B cell (primary cell): ENCODE data around the gene KMT2D. TPM values are rescaled to one million over a fixed set of nuclear protein-coding genes. Genes with fewer than 3 reads are reported as not detected.

Experiments
- ATAC-seq: fragments of 200-7000 bp; cut with Tn5 transposase; one replicate; pipeline ENCODE4 v1.10.0; 2021; ENCODE audit warnings: low read depth, mild to moderate bottlenecking, moderate number of reproducible peaks, moderate library complexity
- CTCF ChIA-PET: fragments of 350-600 bp; sonication (Branson Sonifier 250); formaldehyde crosslinking; loops from one replicate; lab custom pipeline; 2021; ENCODE audit warnings: antibody characterized with exemption, inconsistent platforms; lab: Charles Lee
- POLR2A ChIA-PET: fragments of 350-600 bp; sonication (Branson Sonifier 250); formaldehyde crosslinking; loops from one replicate; lab custom pipeline; 2021; ENCODE audit warnings: antibody characterized with exemption; lab: Charles Lee
- DNase-seq: peaks from one replicate; pipeline ENCODE4 v3.0.0; 2013
- H2AFZ ChIP-seq: 2 replicates; pipeline ENCODE4 v1.6.1; 2012; ENCODE audit warnings: mild to moderate bottlenecking, low read depth, low read length; ENCODE audit not compliant: insufficient read depth, poor library complexity, severe bottlenecking
- H3K27ac ChIP-seq, 2 donors: 1 replicate in 1 of 2; 2 replicates in 1 of 2; pipeline ENCODE4 v1.5.1; 2012 to 2013; ENCODE audit warnings: low read length in 2 of 2, mild to moderate bottlenecking in 2 of 2, moderate library complexity in 1 of 2
- H3K27me3 ChIP-seq, 4 experiments: fragments of 200-600 bp in 1 of 4; sonication (generic) in 1 of 4; replicated peaks in 1 of 4; 1 replicate in 2 of 4; 2 replicates in 2 of 4; pipeline versions ENCODE4 v1.6.1 to v1.7.0; 2013 to 2016; ENCODE audit warnings: low read length in 3 of 4, mild to moderate bottlenecking in 2 of 4, mixed read lengths in 1 of 4, moderate library complexity in 1 of 4; ENCODE audit not compliant: insufficient read depth in 4 of 4, control insufficient read depth in 3 of 4; ENCODE audit errors: control extremely low read depth in 1 of 4
- H3K36me3 ChIP-seq, 2 experiments: replicated peaks in 1 of 2; 1 replicate in 1 of 2; 2 replicates in 1 of 2; pipeline versions ENCODE4 v1.6.1 to v1.7.1; 2013; ENCODE audit warnings: low read length in 1 of 2; ENCODE audit not compliant: insufficient read depth in 2 of 2, control insufficient read depth in 1 of 2; ENCODE audit errors: control extremely low read depth in 1 of 2, extremely low read depth in 1 of 2
- H3K4me1 ChIP-seq, 2 donors: fragments of 200-600 bp in 1 of 2; sonication (generic) in 1 of 2; 1 replicate in 1 of 2; 2 replicates in 1 of 2; pipeline versions ENCODE4 v1.5.1 to v1.6.1; 2013 to 2017; ENCODE audit warnings: low read length in 2 of 2; ENCODE audit not compliant: control insufficient read depth in 2 of 2, insufficient read depth in 2 of 2
- H3K4me2 ChIP-seq: replicated peaks from 2 replicates; pipeline ENCODE3; 2012; ENCODE audit warnings: mild to moderate bottlenecking, low read depth, low read length; ENCODE audit not compliant: poor library complexity, severe bottlenecking
- H3K4me3 ChIP-seq, 5 experiments: fragments of 200-600 bp in 1 of 5; sonication (generic) in 1 of 5; 1 replicate in 3 of 5; 2 replicates in 2 of 5; pipeline versions ENCODE4 v1.5.1 to v1.7.0; 2011 to 2016; ENCODE audit warnings: low read length in 4 of 5, mild to moderate bottlenecking in 4 of 5, low read depth in 2 of 5, control low read depth in 1 of 5, moderate library complexity in 1 of 5; ENCODE audit not compliant: insufficient read depth in 1 of 5; ENCODE audit errors: control extremely low read depth in 1 of 5, extremely low read depth in 1 of 5
- H3K79me2 ChIP-seq: fragments of 200-600 bp; sonication (generic); one replicate; pipeline ENCODE4 v1.6.0; 2016; ENCODE audit warnings: low read length; ENCODE audit not compliant: control insufficient read depth, insufficient read depth
- H3K9ac ChIP-seq: fragments of 200-600 bp; sonication (generic); 2 replicates; pipeline ENCODE4 v1.6.1; 2017; ENCODE audit warnings: mild to moderate bottlenecking, low read length, moderate library complexity
- H3K9me3 ChIP-seq, 3 donors: one replicate each; pipeline versions ENCODE4 v1.6.1 to v1.7.1; 2013; ENCODE audit warnings: low read length in 2 of 3; ENCODE audit not compliant: control insufficient read depth in 2 of 3, insufficient read depth in 1 of 3; ENCODE audit errors: control extremely low read depth in 1 of 3
- H4K20me1 ChIP-seq: 2 replicates; pipeline ENCODE4 v1.6.0; 2012; ENCODE audit warnings: mild to moderate bottlenecking, low read length; ENCODE audit not compliant: insufficient read depth, control insufficient read depth, poor library complexity, severe bottlenecking
- H3K27ac Mint-ChIP-seq: one replicate; pipeline ENCODE4 v1.8.0; 2021; ENCODE audit warnings: mixed read lengths
- H3K27me3 Mint-ChIP-seq: one replicate; pipeline ENCODE4 v1.8.0; 2021; ENCODE audit warnings: mixed read lengths
- H3K4me1 Mint-ChIP-seq: one replicate; pipeline ENCODE4 v1.8.0; 2021; ENCODE audit warnings: mixed read lengths
- H3K4me3 Mint-ChIP-seq: one replicate; pipeline ENCODE4 v1.8.0; 2021; ENCODE audit warnings: mixed read lengths
- H3K9me3 Mint-ChIP-seq: one replicate; pipeline ENCODE4 v1.8.0; 2022; ENCODE audit warnings: mixed read lengths; ENCODE audit not compliant: insufficient read depth
- CTCF ChIP-seq: fragments of 200-600 bp; IDR thresholded peaks from one replicate; pipeline ENCODE4 v1.8.0; 2022; ENCODE audit warnings: antibody characterized with exemption, mild to moderate bottlenecking
- EZH2 ChIP-seq: IDR thresholded peaks from 2 replicates; pipeline ENCODE4 v1.6.1; 2012; ENCODE audit warnings: borderline replicate concordance, low read depth, mild to moderate bottlenecking, moderate library complexity, low read length; ENCODE audit not compliant: insufficient read depth, poor library complexity, severe bottlenecking
- WGBS: methylation state at CpG from one replicate; pipeline ENCODE4 v1.1.5; 2013; ENCODE audit warnings: missing lambda C conversion rate; ENCODE audit not compliant: insufficient coverage; 5-methylcytosine and 5-hydroxymethylcytosine counted together
- intact Hi-C: fragments of 100-400 bp; cut with micrococcal nuclease; formaldehyde crosslinking; loops from one replicate; pipeline ENCODE4 v1.10.0; 2022
- polyA plus RNA-seq: library from polyadenylated mRNA; depleted of rRNA; stranded (reverse); fragments of >200 nt; gene quantifications from 2 replicates; pipeline ENCODE4 v1.2.3, GENCODE V29; 2012
- total RNA-seq, 2 donors: library from RNA; stranded (reverse); fragments of 120-200 nt in 1 of 2; gene quantifications; 1 replicate in 1 of 2; 2 replicates in 1 of 2; pipeline versions ENCODE4 v1.2.3 to v1.2.4, GENCODE V29; 2013 to 2022

KMT2D gene
- total and polyA plus RNA-seq, 2 donors (not counting 1 experiment from before 2014, with no cell fraction given), result 64.0 to 179 TPM

DNA sequence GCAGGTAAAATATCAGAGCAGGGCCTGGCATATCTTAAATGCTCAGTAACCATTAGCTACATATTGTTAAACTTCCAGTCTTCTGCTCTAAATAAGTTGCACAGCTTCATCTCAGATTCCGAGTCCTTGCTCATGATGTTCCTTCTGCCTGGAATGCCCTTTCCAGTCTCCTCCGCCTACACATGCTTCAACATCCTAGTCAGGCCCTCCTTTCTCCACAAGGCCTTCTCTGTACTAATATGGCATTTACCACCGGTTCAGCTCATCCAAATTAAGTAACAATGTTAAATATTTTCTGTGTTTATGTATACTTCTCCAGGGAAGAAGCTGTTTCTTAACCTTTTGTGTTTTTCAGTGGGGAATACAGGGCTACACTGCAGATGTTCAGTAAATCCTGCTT lies 25.5 kb upstream of the KMT2D start:
- Mint-ChIP-seq H3K4me1 (peaks cover 22% of the 10 kb centered on the region), H3K9me3 (no peaks in the 10 kb centered on the region), H3K27ac (no peak overlapping the region), H3K27me3 (peaks cover 36% of the 10 kb centered on the region), H3K4me3 (no peak overlapping the region)
- H3K27ac ChIP-seq, result no peak overlapping the region
- H2AFZ ChIP-seq, result no peak overlapping the region
- TF ChIP-seq EZH2 (no peak), CTCF (no peak)
- no peak overlapping the region for H3K4me3 ChIP-seq
- peaks cover 0 to 34% (median 20%) of the 10 kb centered on the region in 4 experiments for H3K27me3 ChIP-seq
- intact Hi-C loops, result no loop called here
- peaks cover 32 to 33% of the 10 kb centered on the region in 2 donors for H3K4me1 ChIP-seq
- H3K9me3 ChIP-seq, result peaks cover 0 to 3% (median 0%) of the 10 kb centered on the region in 3 donors
- CTCF ChIA-PET, result interaction anchor here (0.8 to 6.9 kb wide), 10 partner anchors 10 to 177 kb away, joined by 3 to 193 read pairs (median 5); partner anchors contain the start of genes DHH, LMBR1L, RHEBL1 and TUBA1B
- no peak for ATAC-seq
- 100% methylated on average over 2 of the region's 3 CpGs for WGBS
- H4K20me1 ChIP-seq, result peaks cover 9% of the 10 kb centered on the region
- POLR2A ChIA-PET, result no interaction called here
- H3K9ac ChIP-seq, result no peak overlapping the region
- H3K36me3 ChIP-seq, result no peaks in the 10 kb centered on the region
- H3K4me2 ChIP-seq, result no peak overlapping the region
- no peaks in the 10 kb centered on the region for H3K79me2 ChIP-seq
- no peak for DNase-seq

GRCh38 chr12:49084438-49084837 lies 23.8 kb upstream of the KMT2D start:
- Histone ChIP-seq H2AFZ (no peak overlapping the region), H3K4me3 (no peak overlapping the region), H3K4me1 (peaks cover 15 to 16% of the 10 kb centered on the region in 2 donors), H4K20me1 (peaks cover 9% of the 10 kb centered on the region), H3K36me3 (no peaks in the 10 kb centered on the region), H3K79me2 (no peaks in the 10 kb centered on the region), H3K27me3 (peaks cover 0 to 19% (median 12%) of the 10 kb centered on the region in 4 experiments), H3K9me3 (no peaks in the 10 kb centered on the region), H3K9ac (no peak overlapping the region), H3K4me2 (no peak overlapping the region), H3K27ac (no peak overlapping the region)
- POLR2A ChIA-PET, result no interaction called here
- Mint-ChIP-seq H3K27ac (no peak overlapping the region), H3K4me1 (peaks cover 10% of the 10 kb centered on the region), H3K27me3 (peaks cover 25% of the 10 kb centered on the region), H3K4me3 (no peak overlapping the region), H3K9me3 (no peaks in the 10 kb centered on the region)
- intact Hi-C loops, result no loop called here
- ATAC-seq, result no peak
- TF ChIP-seq EZH2 (no peak), CTCF (no peak)
- DNase-seq, result no peak
- WGBS, result 100% methylated on average over 3 of the region's 3 CpGs
- CTCF ChIA-PET, result interaction anchor here (0.7 to 6.9 kb wide), 11 partner anchors 9 to 259 kb away, joined by 3 to 193 read pairs (median 4); partner anchors contain the start of genes ARF3, DHH, LMBR1L and RHEBL1
